K562 (cell line): Measurements from ENCODE around the gene SEC31A. TPM values are rescaled to one million over a fixed set of nuclear protein-coding genes. Genes with fewer than 3 reads are reported as not detected.

Experiments
- AFF4 ChIP-seq: sonication (generic); formaldehyde crosslinking; IDR thresholded peaks from 2 replicates; pipeline ENCODE4 v1.8.0; 2023; ENCODE audit warnings: mild to moderate bottlenecking, missing genetic modification reagents
- ELF1 ChIP-seq: fragments of 200-800 bp; sonication (Bioruptor generic); IDR thresholded peaks from 2 replicates; pipeline ENCODE4 v1.6.1; 2016; ENCODE audit warnings: missing genetic modification characterization, missing compliant biosample characterization
- GABPA ChIP-seq: fragments of 200-800 bp; sonication (Bioruptor generic); conservative IDR thresholded peaks from 2 replicates; pipeline ENCODE4 v1.6.1; 2016; ENCODE audit warnings: low read depth, missing genetic modification characterization, missing compliant biosample characterization
- GATAD2B ChIP-seq: fragments of 450-650 bp; IDR thresholded peaks from 2 replicates; pipeline ENCODE4 v1.6.1; 2017; ENCODE audit warnings: mild to moderate bottlenecking, borderline replicate concordance
- HDAC3 ChIP-seq: fragments of 450-650 bp; IDR thresholded peaks from 2 replicates; pipeline ENCODE4 v1.6.1; 2018; ENCODE audit warnings: borderline replicate concordance, mild to moderate bottlenecking, moderate library complexity; ENCODE audit not compliant: partially characterized antibody
- KAT8 ChIP-seq: fragments of 450-650 bp; IDR thresholded peaks from 2 replicates; pipeline ENCODE4 v1.6.1; 2016; ENCODE audit warnings: low read depth, mild to moderate bottlenecking
- OTX1 ChIP-seq: fragments of 450-650 bp; formaldehyde crosslinking; IDR thresholded peaks from 2 replicates; pipeline ENCODE4 v1.4.0; 2022; ENCODE audit warnings: mild to moderate bottlenecking
- RBBP5 ChIP-seq: fragments of 200-600 bp; sonication (generic); IDR thresholded peaks from 2 replicates; pipeline ENCODE4 v1.6.1; 2012; ENCODE audit warnings: borderline replicate concordance, mild to moderate bottlenecking, low read length, control low read depth, inconsistent platforms; ENCODE audit not compliant: insufficient read depth, poor library complexity, severe bottlenecking
- SAFB ChIP-seq: fragments of 200-400 bp; formaldehyde crosslinking; IDR thresholded peaks from 2 replicates; pipeline ENCODE4 v1.6.1; 2017; ENCODE audit warnings: low read depth, low read length, borderline replicate concordance
- ZBTB33 ChIP-seq: sonication (generic); formaldehyde crosslinking; IDR thresholded peaks from 2 replicates; pipeline ENCODE4 v1.8.1; 2023; ENCODE audit warnings: mild to moderate bottlenecking, missing genetic modification reagents
- polyA plus RNA-seq, 8 experiments: library from polyadenylated mRNA; depleted of rRNA in 4 of 8; stranded (reverse) in 5 of 8; unstranded in 3 of 8; fragments of >200 nt; fragmentation: Nextera tagmentation in 2 of 8; fragmentation: Illumina TruSeq in 1 of 8; extraction: Ambion mirVana in 2 of 8; extraction: Trizol in 1 of 8; gene quantifications; 2 replicates each; pipeline versions ENCODE4 v1.2.1 to v1.2.3, GENCODE V29; 2011 to 2014; ENCODE audit warnings: inconsistent platforms in 1 of 8, missing spikeins in 1 of 8
- total RNA-seq, 7 experiments: library from RNA; depleted of rRNA in 6 of 7; stranded (reverse); fragments of >200 nt in 6 of 7; fragmentation: Illumina TruSeq in 2 of 7; extraction: Trizol in 2 of 7; gene quantifications; 2 replicates each; pipeline versions ENCODE4 v1.2.1 to v1.2.3, GENCODE V29; 2011 to 2021; ENCODE audit warnings: low replicate concordance in 1 of 7

The SEC31A gene
- total and polyA plus RNA-seq, 9 of the 15 experiments (the other 6 are each of a cell fraction or from before 2014, with no cell fraction given), result 78.9 to 241 (median 173) TPM

- TF ChIP-seq AFF4 (CRISPR knock-in tag), result peak; percentile 96
- TF ChIP-seq GABPA (tag), result peak; percentile 89
- no peak for TF ChIP-seq OTX1 (CRISPR knock-in tag)
- peak; percentile 80 for TF ChIP-seq ELF1
- peak; percentile 84 for TF ChIP-seq HDAC3
- TF ChIP-seq SAFB, result peak; percentile 100
- TF ChIP-seq KAT8, result 0 out of 2 replicates have a peak, but pooled peaks have one; percentile 7
- TF ChIP-seq GATAD2B, result peak; percentile 100
- peak; percentile 100 for TF ChIP-seq RBBP5
- peak; percentile 46 for TF ChIP-seq ZBTB33 (CRISPR knock-in tag)
Observed at GRCh38 chr4:82900411-82901182, 9.6 kb upstream of the SEC31A start, which contains the start of gene THAP9 (continued).
